ENCODE data around the gene SERPINB3.

DNA sequence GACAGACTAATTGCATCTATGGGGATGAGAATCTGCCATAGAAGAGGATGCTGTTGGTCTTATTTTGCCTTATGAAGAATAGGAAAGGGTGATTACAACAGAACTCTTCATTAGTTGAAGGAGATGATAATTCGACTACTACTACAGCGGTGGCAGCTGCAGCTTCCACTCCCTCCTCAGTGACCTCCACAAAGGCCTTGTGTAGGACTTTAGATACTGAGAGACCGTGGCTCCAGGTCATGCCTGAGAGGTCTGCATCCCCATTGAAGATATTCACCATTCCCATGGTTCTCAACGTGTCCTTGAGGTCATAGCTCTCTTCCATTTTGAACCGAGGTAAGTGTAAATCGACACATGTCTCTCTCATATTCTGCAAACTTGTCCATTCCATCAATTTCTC, 24.0 kb downstream of the SERPINB3 start:
- TF ChIP-seq POLR2AphosphoS5 (IDR thresholded peaks at IDR 0.05; ENCODE audit: low read depth, low read length) (no peak), TAF1 (IDR thresholded peaks at IDR 0.05; ENCODE audit: borderline replicate concordance, low read depth, low read length) (no peak), POLR2A (IDR thresholded peaks at IDR 0.05; ENCODE audit: low read depth, low read length) (no peak)

Data from GM12892 (cell line).